ENCODE measurements around the gene EVI2B. TPM values are rescaled to one million over a fixed set of nuclear protein-coding genes. Genes with fewer than 3 reads are reported as not detected.
"Not testable (repeated sequence)": the region's sequence is repeated elsewhere in the genome, so short reads cannot be mapped to it uniquely, and the experiment has no call there.

The EVI2B gene
- total RNA-seq, 1 experiment from 2014 or later = 0.20 TPM

- BruUV-seq (replicated peaks) = no TSS peak
- ATAC-seq (no peak), DNase-seq (ENCODE audit: low read depth, low spot score) (no peak)
- no peaks in the 10 kb centered on the region for H3K9me3 ChIP-seq (ENCODE audit: control insufficient read depth in 1 of 2, insufficient read depth in 1 of 2, low read depth in 1 of 2, low read length in 2 of 2)
- no peaks in the 10 kb centered on the region for H3K79me2 ChIP-seq (ENCODE audit: insufficient read depth, low read length)
- TF ChIP-seq EZH2phosphoT487 (IDR thresholded peaks at IDR 0.05; ENCODE audit: borderline replicate concordance) = no peak
- TF ChIP-seq, protein P1, sequence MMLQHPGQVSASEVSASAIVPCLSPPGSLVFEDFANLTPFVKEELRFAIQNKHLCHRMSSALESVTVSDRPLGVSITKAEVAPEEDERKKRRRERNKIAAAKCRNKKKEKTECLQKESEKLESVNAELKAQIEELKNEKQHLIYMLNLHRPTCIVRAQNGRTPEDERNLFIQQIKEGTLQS (IDR thresholded peaks at IDR 0.05) = no peak
- TF ChIP-seq RAD21 (IDR thresholded peaks at IDR 0.05; ENCODE audit: low read depth) = no peak
- no peak for TF ChIP-seq SIN3A (IDR thresholded peaks at IDR 0.05; ENCODE audit: low read depth)
- no peak for TF ChIP-seq CEBPB (IDR thresholded peaks at IDR 0.05; ENCODE audit: low read depth)
- TF ChIP-seq CBX3 (IDR thresholded peaks at IDR 0.05; ENCODE audit: low read depth) = no peak
- TF ChIP-seq, protein P2, sequence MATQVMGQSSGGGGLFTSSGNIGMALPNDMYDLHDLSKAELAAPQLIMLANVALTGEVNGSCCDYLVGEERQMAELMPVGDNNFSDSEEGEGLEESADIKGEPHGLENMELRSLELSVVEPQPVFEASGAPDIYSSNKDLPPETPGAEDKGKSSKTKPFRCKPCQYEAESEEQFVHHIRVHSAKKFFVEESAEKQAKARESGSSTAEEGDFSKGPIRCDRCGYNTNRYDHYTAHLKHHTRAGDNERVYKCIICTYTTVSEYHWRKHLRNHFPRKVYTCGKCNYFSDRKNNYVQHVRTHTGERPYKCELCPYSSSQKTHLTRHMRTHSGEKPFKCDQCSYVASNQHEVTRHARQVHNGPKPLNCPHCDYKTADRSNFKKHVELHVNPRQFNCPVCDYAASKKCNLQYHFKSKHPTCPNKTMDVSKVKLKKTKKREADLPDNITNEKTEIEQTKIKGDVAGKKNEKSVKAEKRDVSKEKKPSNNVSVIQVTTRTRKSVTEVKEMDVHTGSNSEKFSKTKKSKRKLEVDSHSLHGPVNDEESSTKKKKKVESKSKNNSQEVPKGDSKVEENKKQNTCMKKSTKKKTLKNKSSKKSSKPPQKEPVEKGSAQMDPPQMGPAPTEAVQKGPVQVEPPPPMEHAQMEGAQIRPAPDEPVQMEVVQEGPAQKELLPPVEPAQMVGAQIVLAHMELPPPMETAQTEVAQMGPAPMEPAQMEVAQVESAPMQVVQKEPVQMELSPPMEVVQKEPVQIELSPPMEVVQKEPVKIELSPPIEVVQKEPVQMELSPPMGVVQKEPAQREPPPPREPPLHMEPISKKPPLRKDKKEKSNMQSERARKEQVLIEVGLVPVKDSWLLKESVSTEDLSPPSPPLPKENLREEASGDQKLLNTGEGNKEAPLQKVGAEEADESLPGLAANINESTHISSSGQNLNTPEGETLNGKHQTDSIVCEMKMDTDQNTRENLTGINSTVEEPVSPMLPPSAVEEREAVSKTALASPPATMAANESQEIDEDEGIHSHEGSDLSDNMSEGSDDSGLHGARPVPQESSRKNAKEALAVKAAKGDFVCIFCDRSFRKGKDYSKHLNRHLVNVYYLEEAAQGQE (IDR thresholded peaks at IDR 0.05; ENCODE audit: low read depth) = no peak
- TF ChIP-seq CTCF (IDR thresholded peaks at IDR 0.05 in 2 of 3, conservative IDR thresholded peaks at IDR 0.05 in 1 of 3; ENCODE audit: borderline replicate concordance in 1 of 3, insufficient read depth in 1 of 3, low read depth in 2 of 3, low read length in 2 of 3) = no peak
- TF ChIP-seq JUND (IDR thresholded peaks at IDR 0.05) = no peak
- TF ChIP-seq POLR2AphosphoS5 (IDR thresholded peaks at IDR 0.05; ENCODE audit: low read depth, low read length) = no peak
- no peak overlapping the region for H3K4me2 ChIP-seq (ENCODE audit: low read length)
- H4K20me1 ChIP-seq (ENCODE audit: insufficient read depth) = no peaks in the 10 kb centered on the region
- H3K9me2 ChIP-seq (ENCODE audit: insufficient read depth) = no peaks in the 10 kb centered on the region
- ChIA-PET POLR2A (no interaction called here), RAD21 (ENCODE audit: low non-redundant PET in 1 of 2, low total read pairs in 2 of 2, uncharacterized antibody in 2 of 2, unreplicated experiment in 2 of 2) (no interaction called here), CTCF (no interaction called here)
- H2AFZ ChIP-seq (ENCODE audit: low read depth, low read length, poor library complexity, severe bottlenecking) = no peak overlapping the region
- no peaks in the 10 kb centered on the region for H3K27me3 ChIP-seq (ENCODE audit: insufficient read depth, low read length)
- intact Hi-C loops (cut with micrococcal nuclease) = no loop called here
- no peak overlapping the region for H3K27ac ChIP-seq (ENCODE audit: low read depth, low read length)
- no peaks in the 10 kb centered on the region for H3K4me1 ChIP-seq (ENCODE audit: control insufficient read depth in 1 of 2, insufficient read depth in 2 of 2, low read length in 2 of 2)
- no peaks in the 10 kb centered on the region; a peak in 1 of 4 replicates for H3K36me3 ChIP-seq (ENCODE audit: control insufficient read depth in 1 of 2, insufficient read depth in 2 of 2, low read length in 2 of 2)
- no peak overlapping the region for H3K9ac ChIP-seq (ENCODE audit: low read length)
- no peak overlapping the region for H3K4me3 ChIP-seq (replicated peaks in 1 of 2; ENCODE audit: low read depth in 1 of 2, low read length in 2 of 2)
These were observed 887 bp upstream of the EVI2B start for GRCh38 chr17:31314782-31315100.

GRCh38 chr17:31312223-31312622 lies 1.6 kb downstream of the EVI2B start:
- not testable (repeated sequence) for ATAC-seq

More at GRCh38 chr17:31312223-31312622, 1.6 kb downstream of the EVI2B start:
- H3K27ac ChIP-seq (ENCODE audit: low read depth, low read length); H3K79me2 ChIP-seq (ENCODE audit: insufficient read depth, low read length); H2AFZ ChIP-seq (ENCODE audit: low read depth, low read length, poor library complexity, severe bottlenecking); H3K9me2 ChIP-seq (ENCODE audit: insufficient read depth); H3K36me3 ChIP-seq (ENCODE audit: control insufficient read depth in 1 of 2, insufficient read depth in 2 of 2, low read length in 2 of 2); POLR2A ChIA-PET; H3K4me3 ChIP-seq (replicated peaks in 1 of 2; ENCODE audit: low read depth in 1 of 2, low read length in 2 of 2); DNase-seq (ENCODE audit: low read depth, low spot score); H4K20me1 ChIP-seq (ENCODE audit: insufficient read depth); intact Hi-C loops (cut with micrococcal nuclease); H3K4me1 ChIP-seq (ENCODE audit: control insufficient read depth in 1 of 2, insufficient read depth in 2 of 2, low read length in 2 of 2); CTCF ChIA-PET; H3K9me3 ChIP-seq (ENCODE audit: control insufficient read depth in 1 of 2, insufficient read depth in 1 of 2, low read depth in 1 of 2, low read length in 2 of 2); BruUV-seq (replicated peaks); RAD21 ChIA-PET (ENCODE audit: low non-redundant PET in 1 of 2, low total read pairs in 2 of 2, uncharacterized antibody in 2 of 2, unreplicated experiment in 2 of 2); H3K9ac ChIP-seq (ENCODE audit: low read length); H3K4me2 ChIP-seq (ENCODE audit: low read length); H3K27me3 ChIP-seq (ENCODE audit: insufficient read depth, low read length): not testable (repeated sequence)
